ENCODE measurements around the gene AKAP7.

Gene AKAP7

DNA sequence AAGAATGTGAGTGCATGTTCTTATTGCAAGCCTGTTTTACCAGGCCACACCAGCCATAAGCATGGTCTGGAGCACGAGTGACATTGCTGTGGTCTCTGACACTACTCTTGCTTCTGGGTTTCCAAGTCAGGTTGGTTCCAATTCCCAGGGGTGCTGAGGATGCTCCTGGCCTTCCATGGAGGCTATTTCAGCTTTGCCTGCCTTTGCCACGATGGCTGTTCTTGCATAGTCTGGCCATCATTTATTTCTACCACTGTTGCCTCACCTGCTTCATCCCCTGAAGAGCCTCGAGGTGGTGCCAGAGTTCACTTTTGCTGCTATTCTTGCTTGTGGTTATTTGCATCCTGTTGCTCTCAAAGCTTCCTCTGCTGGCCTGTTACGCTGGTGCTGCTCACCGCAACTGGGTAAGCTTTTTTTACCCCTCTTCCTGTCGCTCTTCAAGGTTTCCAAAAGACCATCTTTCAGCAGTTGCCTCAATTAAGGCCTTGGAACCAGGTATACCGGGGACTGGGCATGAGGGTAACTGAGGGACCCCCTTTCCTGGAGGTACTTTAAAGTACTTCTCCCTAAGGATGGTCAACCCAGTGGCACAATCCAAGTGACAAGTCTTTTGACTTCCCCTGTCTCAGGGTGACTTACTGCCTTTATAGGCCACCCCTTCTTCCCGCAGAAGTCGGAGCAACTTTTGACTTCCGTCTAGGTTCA, 64.5 kb downstream of the AKAP7 start:
- no peak for DNase-seq (ENCODE audit: low read depth)

DNA sequence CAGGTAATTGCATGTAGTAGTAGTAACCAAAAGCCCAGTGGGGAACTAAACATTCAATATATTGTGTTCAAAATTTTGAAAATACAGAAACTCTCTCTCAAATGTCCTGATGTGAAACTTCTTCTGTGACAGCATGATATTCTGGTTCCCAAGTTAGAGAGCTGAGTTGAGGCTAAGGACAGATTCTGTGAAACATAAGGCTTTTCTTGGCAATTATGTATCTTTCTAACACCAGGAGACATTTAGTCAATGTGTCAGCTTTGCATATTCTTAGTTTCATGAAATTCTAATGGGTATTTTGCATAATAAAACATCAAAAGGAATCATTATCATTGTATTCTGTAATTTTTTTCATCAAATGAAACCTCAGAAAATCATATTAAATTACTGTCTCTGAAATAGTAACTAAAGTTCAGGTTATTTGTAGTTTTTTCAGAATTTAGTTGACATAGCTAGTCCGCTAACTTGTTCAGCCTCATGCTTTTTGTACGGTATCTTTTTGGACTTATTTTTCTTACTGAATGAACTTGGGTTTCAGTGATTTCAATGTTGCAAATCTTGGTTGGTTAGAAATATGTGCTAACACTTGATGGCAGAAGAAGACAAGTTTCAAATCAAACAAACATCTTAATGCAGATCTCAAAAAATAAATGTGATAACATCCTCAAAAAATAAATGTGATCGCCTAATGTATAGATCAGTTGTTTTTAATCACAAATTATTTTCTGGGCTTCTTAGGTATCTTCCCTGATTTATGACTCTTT, 70.4 kb downstream of the AKAP7 start:
- no peak for DNase-seq (ENCODE audit: low read depth)

DNA sequence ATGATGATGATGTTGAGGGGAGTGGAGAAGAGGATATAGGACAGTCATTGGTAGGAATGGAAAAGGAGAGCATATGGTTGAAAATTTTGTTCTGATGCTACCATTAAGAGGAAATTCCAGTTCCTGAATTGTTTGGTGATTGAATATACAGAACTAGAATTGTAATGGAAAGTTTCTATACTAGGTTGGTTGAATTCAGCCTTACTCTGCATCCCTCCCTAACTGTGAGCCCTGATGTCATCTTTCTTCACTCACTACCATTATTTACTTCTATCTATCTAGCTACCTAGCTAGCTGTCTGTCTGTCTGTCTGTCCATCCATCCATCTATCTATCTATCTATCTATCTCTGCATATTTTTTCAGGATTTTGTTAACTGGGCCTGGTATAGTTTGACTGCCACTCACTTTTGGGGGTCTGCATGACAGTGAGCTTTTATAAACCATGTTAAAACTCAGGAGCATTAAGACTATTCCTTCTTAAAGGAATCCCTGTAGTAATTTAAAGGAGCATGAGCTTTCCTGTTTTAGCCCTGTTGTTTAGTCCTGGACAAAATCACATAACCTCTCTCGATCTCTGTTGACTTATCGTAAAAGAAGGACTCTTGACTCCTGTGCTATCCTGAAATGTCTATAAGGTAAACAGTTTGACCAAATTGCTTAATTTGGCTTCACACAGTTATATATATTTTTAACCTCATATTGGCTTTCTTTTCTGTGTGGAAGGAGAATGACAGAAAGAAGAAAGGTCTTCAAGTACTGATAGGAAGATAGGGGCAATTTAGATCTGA, 71.4 kb downstream of the AKAP7 start:
- no peak for DNase-seq (ENCODE audit: low read depth)

DNA sequence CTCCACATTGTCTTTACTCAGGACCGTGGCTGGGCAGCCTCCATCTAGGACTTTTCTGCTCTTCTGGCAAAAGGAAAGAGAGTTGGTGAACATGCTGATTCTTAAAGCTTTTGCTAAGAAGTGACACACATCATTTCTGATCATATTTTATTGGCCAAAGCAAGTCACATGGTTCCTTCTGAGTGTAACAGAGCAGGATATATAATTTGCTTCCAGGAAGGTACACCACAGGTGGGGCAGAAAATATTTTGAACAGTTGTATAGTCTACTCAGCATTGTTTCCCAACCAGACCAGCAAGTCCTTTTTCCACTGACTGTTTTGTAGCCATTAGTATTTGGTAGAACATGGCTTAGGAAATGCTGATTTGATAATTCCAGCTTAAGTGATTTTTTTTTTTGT, 73.5 kb downstream of the AKAP7 start:
- no peak for DNase-seq (ENCODE audit: low read depth)

DNA sequence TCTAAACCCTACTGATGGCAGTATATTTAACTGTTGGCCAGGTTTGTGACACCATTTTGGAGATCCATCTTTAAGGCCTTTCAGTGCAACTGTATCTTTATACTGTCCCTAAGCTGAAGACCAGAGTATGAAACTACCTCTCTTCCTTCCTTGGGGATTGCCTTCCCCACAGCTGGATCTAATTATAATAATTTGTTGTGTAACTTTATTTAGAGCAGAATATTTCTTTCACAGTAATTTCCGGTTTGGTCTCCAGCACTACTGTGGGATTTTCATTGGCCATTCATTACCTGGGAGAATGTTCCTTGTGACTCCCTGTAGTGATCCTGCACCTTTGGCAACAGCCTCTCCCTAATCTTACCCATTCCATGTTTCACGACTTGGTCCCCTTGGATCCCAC, 75.2 kb downstream of the AKAP7 start:
- DNase-seq (ENCODE audit: low read depth) = no peak

DNA sequence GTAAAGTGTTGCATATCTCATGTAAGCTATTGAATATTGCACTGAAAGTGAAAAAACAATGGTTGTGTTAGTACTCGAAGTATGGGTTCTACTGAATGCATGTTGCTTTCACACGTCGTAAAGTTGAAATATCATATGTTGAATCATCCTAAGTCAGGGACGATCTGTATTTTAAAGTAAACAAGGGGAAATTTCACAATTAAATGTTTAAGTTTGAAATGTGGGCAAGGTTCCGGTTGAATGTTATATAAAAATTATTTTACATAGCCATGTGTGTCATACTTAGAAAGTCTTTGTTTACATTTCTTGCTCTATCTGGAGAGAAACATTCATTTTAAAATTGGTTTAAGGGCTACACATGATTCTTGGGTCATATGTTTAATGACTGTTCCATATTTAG, 76.8 kb downstream of the AKAP7 start:
- DNase-seq (ENCODE audit: low read depth) = no peak

DNA sequence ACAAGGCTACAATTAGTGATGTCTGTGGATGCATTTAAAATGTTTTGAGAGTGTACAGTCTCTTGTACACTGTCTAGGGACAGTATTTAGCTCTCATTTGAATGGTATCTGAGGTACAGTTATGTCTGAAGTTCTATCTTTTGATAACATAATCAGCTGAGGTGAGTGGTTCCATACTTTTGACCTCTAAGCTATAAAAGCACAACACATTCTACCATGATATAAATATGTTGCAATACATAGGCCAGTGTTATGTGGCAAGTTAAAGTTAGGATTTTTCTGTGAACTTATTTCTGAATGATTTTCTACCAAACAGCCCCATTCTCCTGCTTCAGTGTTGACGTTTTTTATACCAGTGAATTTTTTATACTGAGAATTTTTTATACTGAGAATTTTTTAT, 77.6 kb downstream of the AKAP7 start:
- no peak for DNase-seq (ENCODE audit: low read depth)

DNA sequence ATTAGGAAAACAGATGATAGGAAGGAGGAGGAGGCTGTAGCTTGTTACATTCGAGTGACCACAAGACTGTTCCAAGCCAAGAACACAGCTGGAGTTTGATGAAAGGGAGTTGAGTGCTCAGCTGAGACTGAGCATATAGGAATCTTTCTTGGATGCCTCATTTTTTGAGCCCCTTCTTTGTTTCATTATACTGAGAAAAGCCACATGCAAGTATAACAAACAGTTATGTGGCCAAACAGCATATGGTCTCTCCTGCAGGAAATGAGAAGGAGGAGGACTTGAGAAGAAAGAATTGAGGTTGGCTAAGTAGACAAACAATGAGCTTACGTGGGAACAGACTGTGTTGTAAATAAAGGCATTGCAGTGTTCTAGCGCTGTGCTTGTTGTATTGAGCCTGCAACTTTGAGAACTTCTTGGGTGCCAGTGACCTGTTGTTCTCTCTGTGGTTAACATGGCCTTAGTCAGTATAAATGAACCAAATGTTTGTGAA, 78.3 kb downstream of the AKAP7 start:
- DNase-seq (ENCODE audit: low read depth) = no peak

DNA sequence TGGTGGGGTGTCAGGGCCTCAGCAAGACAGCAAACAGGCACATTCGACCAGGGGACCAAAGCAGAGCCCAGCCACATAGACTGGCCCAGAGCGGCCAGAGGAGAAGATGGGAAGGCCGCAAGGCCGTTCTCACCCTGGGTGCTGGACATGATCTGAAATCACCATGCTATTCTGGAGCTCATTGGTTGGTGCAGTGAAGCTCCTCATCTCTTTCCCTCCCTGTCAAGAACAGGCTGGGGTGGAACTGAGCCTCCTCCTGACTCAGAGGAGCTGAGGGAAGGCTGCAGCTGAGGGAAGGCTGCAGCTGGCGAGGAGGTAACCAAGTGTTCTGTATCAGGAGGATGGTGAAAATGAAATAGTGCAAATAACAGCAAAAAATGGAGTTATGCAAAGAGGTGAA, 80.0 kb downstream of the AKAP7 start:
- DNase-seq (ENCODE audit: low read depth) = no peak

DNA sequence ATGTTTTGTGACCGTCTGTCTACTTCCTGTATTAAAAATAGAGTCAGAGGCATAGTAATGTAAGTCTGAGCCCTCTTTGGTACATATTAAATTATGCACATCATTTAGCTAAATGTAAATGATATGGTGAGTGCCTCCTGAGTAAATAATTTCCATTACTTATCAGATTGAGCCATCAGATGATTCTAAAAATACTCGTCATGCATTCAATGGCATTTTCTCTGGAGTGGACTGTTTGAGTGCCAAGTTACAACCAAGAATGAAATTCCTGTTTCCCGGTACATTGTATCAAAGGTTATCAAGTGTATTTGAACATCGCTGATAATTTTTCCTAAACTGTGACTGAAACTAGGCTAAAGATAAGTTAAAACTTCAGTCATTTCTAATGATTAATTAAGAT, 81.0 kb downstream of the AKAP7 start:
- DNase-seq (ENCODE audit: low read depth) = no peak

DNA sequence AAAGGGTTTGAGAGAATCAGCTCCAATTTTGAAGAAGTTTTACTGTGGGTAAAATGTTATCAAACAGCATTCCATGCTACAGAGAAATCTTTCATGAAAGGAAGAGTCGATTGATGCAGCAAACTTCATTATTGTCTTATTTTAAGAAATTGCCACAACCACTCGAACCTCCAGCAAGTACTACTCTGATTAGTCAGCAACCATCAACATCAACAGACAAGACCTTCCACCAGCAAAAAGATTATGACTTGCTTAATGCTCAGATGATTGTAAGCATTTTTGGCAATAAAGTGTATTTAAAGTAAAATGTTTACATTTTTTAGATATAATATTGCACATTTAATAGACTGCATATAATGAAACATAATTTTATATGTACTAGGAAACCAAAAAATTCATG, 87.5 kb downstream of the AKAP7 start:
- no peak for DNase-seq (ENCODE audit: low read depth)

DNA sequence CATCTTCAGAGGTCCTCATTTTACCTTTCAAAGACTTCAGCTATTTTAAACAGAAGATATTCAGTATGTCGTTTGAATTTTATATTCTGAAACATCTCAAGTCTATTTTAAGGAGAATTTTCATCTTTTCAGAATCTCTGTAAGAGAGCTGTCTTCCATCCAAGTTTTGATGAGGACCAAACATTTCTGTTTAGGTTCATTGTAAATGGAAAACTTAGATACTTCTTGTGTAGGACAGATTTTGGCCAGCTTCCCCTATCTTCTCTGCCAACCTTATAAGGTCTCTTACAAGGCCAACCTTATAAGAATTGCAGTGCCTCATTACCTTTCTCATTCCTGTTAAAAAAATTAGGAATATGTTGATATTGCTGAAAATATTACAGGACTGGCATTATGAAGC, 88.1 kb downstream of the AKAP7 start:
- DNase-seq (ENCODE audit: low read depth) = no peak

DNA sequence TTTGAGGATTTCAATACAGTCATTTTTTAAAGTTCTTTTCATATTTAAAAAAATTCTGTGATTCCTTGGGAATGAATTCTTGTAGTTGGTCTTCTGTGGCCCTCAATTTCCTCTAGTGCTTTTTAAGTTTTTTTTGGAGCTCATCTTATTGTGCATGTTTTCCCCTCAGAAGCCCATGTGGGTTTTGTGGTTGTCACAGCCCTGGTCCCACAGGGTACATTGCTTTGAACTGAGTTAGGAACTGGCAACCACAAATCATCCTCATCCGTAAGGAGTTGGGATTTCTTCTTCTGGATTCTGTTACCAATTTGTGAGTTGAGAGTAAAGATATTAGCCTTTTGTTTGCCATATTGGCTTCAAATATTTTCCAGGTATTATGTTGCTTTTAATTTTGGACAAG, 89.9 kb downstream of the AKAP7 start:
- DNase-seq (ENCODE audit: low read depth) = no peak

DNA sequence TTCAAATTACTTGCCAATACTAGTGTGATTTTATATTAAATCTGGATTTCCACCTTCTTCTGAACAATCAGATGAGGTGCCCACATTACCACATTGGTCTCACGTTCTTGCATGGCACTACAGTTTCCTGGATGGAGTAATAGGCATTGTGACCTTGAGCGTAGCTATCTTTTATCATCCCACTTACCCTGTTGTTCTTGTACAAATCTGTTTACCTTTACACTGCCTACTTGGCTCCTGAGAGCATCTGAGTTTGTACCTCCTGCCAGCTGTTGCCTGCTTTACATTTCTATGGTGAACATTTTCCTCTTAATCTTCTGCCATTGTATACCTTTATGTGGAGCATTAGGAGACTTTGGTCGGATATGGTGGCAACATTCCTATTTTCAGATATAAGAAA, 90.7 kb downstream of the AKAP7 start:
- no peak for DNase-seq (ENCODE audit: low read depth)

DNA sequence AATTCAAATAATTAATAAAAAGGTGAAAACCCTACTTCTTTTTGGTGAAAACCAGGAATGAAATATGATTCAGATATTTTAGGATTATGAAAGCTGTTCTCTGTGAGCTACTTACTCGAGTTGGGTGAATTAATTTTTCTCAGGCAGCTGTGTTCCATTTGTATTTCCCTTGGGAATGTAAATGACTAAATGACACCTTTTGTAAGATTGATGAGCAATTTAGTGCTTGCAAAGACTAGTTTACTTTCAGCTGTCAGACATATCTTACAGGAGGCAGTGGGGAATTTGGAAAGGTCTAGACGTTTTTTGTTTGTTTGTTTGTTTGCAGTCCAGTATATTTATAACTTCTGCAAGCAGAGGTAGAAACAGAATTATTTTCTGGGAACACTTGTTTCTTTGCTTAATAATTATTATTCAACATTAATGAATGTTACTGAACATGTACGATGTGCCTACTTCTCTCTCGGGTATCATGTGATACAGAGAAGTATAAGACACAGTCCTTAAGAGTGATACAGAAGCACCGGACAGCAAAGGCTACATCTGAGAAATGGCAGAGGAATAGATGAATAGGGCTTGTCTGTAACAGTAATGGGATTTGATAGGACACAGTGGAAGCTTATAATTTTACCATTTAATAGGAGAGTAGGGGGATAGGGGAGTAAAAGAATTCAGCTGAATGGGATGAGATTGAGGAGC, 91.3 kb downstream of the AKAP7 start:
- DNase-seq (ENCODE audit: low read depth) = no peak

DNA sequence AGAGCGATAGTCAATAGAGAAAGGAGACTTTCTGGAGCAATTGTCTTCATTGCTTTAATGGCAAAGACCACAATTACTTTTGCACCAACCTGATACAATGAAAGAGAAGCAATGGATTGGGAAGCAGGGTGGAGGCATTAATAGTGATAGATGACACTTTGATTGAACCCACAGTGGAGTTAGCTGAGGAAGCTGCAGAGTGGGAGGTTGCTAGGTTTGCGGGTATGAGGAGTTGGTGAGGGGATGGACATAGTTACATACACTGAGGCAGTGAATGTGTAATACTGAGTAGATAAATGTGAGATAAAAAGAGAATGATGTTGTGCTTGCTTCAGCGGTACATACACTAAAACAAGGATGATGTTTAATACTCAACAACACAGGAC, 91.9 kb downstream of the AKAP7 start:
- DNase-seq (ENCODE audit: low read depth) = no peak

DNA sequence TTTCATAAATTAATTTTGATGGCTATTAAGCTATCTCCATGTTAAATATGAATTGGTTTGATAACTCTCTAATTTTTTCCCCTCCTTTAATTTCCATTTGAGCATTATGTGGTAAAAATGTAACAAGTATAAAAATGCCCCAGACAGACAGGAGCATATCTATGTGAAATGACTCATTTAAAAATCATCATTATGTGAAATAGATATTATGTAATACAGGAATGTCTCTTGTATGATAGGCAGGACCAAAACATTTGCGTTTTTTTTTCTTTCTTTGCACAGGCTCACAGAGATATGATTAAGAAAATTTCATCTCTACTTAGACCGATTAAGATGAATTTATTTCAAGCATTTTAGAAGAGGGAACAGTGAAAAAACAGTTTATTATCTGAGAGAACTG, 95.8 kb downstream of the AKAP7 start:
- peak; percentile 14 for DNase-seq (ENCODE audit: low read depth)

DNA sequence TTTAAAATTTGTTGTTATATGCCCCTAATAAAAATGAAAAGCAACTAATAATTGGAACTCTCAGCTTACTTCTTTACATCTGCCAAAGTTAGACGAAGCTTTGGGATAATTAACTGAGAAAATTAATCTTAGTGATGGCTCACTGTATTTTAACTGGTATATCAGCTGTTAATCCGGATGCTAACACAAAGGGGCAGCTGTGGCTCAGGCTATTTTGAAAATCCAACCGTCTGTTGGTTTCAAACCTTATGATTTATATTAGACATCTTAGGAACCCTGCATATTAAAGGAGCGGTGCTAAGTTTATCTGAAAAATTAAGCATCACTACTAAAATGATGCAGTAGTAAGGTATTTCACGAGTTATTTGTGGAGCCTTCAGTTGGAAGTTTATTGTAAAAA, 96.6 kb downstream of the AKAP7 start:
- DNase-seq (ENCODE audit: low read depth) = no peak

DNA sequence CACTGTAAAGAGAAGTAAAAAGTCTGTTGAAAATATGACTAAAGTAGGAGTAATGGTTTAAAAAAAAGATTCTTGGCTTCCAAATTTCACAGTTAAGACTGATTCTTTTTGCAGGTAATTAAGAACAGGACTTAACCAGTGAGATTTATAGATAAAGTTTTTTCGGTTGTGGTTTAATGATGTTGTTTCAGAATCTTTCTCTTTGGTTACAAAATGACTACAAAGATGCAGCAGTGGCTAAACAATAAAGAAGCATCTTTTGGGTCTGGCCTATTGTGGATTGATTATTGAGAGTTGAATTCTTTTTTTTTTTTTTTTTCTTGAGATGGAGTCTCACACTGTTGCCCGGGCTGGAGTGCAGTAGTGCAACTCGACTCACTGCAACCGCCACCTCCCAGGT, 109.7 kb downstream of the AKAP7 start:
- no peak for DNase-seq (ENCODE audit: low read depth)

DNA sequence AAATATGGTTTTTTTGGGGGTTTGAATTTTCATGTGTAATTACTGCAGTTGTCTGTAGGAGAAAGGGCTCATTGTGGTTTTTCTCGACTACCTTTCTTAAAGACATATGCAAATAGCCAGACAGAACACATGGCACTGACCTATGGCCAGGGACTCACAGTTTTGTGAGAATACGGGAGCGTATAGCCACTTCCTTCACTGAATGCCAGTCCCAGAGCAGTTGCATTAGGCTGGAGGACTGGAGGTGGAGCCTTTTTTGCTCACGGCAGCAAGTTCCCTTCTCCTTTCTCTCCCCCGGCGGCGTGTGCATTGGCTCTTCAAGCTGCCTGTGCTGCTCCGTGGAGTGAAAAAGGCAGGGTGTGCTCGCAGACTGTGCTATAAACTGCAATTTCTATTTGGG, 114.9 kb downstream of the AKAP7 start:
- DNase-seq (ENCODE audit: low read depth) = no peak

DNA sequence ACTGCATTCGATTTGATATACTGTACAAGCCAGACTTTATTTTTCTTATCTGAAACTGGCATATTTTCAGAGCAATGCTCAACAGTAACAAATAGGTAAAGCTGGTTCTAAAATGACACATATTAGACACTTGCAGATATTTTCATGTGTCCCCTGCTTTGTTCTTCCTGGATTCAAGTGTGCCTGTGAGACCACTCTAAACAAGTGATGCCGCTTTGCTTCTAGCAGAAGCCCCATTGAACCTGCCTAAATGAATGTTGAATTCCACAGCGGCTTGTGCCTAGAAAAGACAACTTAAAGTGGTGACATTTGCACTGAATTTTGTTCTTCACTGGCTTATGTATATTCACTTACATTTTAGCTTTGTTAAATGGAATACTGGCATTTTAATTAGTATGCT, 115.7 kb downstream of the AKAP7 start:
- no peak for DNase-seq (ENCODE audit: low read depth)

DNA sequence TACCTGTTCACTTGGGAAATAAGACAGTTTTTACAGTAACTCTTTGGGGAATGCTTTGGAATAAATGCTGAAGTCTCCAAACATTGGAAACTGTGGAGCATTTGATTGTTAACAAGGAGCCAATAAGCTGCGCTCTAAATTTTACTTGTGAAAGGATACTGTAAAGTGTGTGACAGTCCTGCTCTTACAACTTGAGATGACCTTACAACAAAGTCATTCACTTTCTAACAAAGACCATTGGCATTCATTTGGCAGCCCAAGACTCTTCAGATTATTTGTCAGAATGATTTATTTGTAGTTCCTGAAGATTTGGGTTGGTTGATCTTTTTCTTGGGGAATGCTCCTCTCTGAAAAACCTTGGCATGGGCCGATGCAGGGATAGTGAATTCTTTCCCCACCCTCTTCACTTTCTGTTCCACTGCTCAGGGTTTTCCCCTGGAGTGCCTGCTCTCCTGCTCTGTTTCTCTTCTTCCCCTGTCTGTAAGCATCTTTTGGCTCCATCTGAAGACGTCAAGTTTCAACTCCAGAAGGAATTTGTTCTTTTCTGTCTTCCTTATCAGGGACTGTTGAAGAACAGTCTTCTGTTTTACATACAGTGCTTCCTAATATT, 116.4 kb downstream of the AKAP7 start:
- no peak for DNase-seq (ENCODE audit: low read depth)

Measured in HS-5 (cell line).